Osteoblast (primary cell): ENCODE results near the gene FXR1. TPM values are rescaled to one million over a fixed set of nuclear protein-coding genes. Genes with fewer than 3 reads are reported as not detected.
A peak's percentile ranks its signal among the peaks of the same experiment; 100 is the strongest.

Experiments
- DNase-seq: peaks from one replicate; pipeline ENCODE4 v3.0.0; 2011; ENCODE audit warnings: low spot score, mixed read lengths; ENCODE audit not compliant: insufficient read length; ENCODE audit errors: missing footprints
- H2AFZ ChIP-seq: 2 replicates; pipeline ENCODE4 v1.6.0; 2011; ENCODE audit warnings: mild to moderate bottlenecking, low read length
- H3K27ac ChIP-seq: 2 replicates; pipeline ENCODE4 v1.5.1; 2011; ENCODE audit warnings: mild to moderate bottlenecking, low read depth, low read length, moderate library complexity
- H3K27me3 ChIP-seq: 2 replicates; pipeline ENCODE4 v1.6.0; 2012; ENCODE audit warnings: mild to moderate bottlenecking, control low read depth, inconsistent platforms, low read length, moderate library complexity; ENCODE audit not compliant: insufficient read depth
- H3K36me3 ChIP-seq: 2 replicates; pipeline ENCODE4 v1.5.1; 2011; ENCODE audit warnings: mild to moderate bottlenecking, low read length, control low read depth, moderate library complexity; ENCODE audit not compliant: insufficient read depth
- H3K4me1 ChIP-seq: 2 replicates; pipeline ENCODE4 v1.5.1; 2011; ENCODE audit warnings: mild to moderate bottlenecking, low read length, control low read depth, moderate library complexity; ENCODE audit not compliant: insufficient read depth
- H3K4me2 ChIP-seq: 2 replicates; pipeline ENCODE4 v1.6.0; 2011; ENCODE audit warnings: mild to moderate bottlenecking, low read length; ENCODE audit not compliant: insufficient read depth
- H3K4me3 ChIP-seq: fragments of 200-600 bp; sonication (generic); 3 replicates; pipeline ENCODE4 v1.5.1; 2012; ENCODE audit warnings: mild to moderate bottlenecking, low read length, inconsistent platforms; ENCODE audit not compliant: insufficient read depth
- H3K79me2 ChIP-seq: 2 replicates; pipeline ENCODE4 v1.6.0; 2012; ENCODE audit warnings: mild to moderate bottlenecking, low read length, control low read depth, inconsistent platforms; ENCODE audit not compliant: insufficient read depth
- H3K9me3 ChIP-seq: 2 replicates; pipeline ENCODE4 v1.5.1; 2011; ENCODE audit warnings: low read depth, low read length, control low read depth
- H4K20me1 ChIP-seq: 2 replicates; pipeline ENCODE4 v1.6.0; 2012; ENCODE audit warnings: mild to moderate bottlenecking, low read length, control low read depth; ENCODE audit not compliant: insufficient read depth
- total RNA-seq: library from RNA; depleted of rRNA; stranded (reverse); fragments of >200 nt; gene quantifications from 2 replicates; pipeline ENCODE4 v1.2.3, GENCODE V29; 2012
- TF ChIP-seq, protein P1 (sequence below): IDR thresholded peaks from 2 replicates; pipeline ENCODE4 v1.5.1; 2011; ENCODE audit warnings: mild to moderate bottlenecking, low read depth, low read length, moderate library complexity; ENCODE audit errors: extremely low read depth

Gene FXR1
- total RNA-seq, 1 donor = 110 TPM

GRCh38 chr3:181006541-181006940 is 94.1 kb downstream of the FXR1 start:
- Histone ChIP-seq H4K20me1 (no peaks in the 10 kb centered on the region), H3K4me3 (no peak overlapping the region), H3K4me2 (no peak overlapping the region), H3K9me3 (no peaks in the 10 kb centered on the region), H3K27ac (no peak overlapping the region), H3K27me3 (no peaks in the 10 kb centered on the region), H3K4me1 (no peaks in the 10 kb centered on the region), H3K79me2 (no peaks in the 10 kb centered on the region), H2AFZ (no peak overlapping the region), H3K36me3 (no peaks in the 10 kb centered on the region)
- DNase-seq = peak; percentile 6
- TF ChIP-seq, protein P1, sequence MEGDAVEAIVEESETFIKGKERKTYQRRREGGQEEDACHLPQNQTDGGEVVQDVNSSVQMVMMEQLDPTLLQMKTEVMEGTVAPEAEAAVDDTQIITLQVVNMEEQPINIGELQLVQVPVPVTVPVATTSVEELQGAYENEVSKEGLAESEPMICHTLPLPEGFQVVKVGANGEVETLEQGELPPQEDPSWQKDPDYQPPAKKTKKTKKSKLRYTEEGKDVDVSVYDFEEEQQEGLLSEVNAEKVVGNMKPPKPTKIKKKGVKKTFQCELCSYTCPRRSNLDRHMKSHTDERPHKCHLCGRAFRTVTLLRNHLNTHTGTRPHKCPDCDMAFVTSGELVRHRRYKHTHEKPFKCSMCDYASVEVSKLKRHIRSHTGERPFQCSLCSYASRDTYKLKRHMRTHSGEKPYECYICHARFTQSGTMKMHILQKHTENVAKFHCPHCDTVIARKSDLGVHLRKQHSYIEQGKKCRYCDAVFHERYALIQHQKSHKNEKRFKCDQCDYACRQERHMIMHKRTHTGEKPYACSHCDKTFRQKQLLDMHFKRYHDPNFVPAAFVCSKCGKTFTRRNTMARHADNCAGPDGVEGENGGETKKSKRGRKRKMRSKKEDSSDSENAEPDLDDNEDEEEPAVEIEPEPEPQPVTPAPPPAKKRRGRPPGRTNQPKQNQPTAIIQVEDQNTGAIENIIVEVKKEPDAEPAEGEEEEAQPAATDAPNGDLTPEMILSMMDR = no peak

DNA sequence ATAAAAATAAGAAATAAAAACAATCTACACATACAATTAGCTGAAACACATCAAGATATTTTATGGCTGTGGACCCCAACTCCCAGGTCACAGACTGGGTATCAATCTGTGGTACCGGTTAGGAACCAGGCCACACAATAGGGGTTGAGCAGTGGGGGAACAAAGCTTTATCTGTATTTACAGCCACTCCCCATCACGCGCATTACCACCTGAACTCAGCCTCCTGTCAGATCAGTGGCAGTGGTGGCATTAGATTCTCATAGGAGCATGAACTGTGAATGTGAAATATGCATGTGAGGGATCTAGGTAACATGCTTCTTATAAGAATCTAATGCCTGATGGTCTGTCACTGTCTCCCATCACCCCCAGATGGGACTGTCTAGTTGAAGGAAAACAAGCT is 94.8 kb downstream of the FXR1 start:
- Histone ChIP-seq H3K27me3 (no peaks in the 10 kb centered on the region), H3K4me1 (no peaks in the 10 kb centered on the region), H3K27ac (no peak overlapping the region), H2AFZ (no peak overlapping the region), H3K4me2 (no peak overlapping the region), H3K4me3 (no peak overlapping the region), H3K36me3 (no peaks in the 10 kb centered on the region), H3K9me3 (no peaks in the 10 kb centered on the region), H4K20me1 (no peaks in the 10 kb centered on the region), H3K79me2 (no peaks in the 10 kb centered on the region)
- no peak for DNase-seq
- TF ChIP-seq, protein P1 = no peak

DNA sequence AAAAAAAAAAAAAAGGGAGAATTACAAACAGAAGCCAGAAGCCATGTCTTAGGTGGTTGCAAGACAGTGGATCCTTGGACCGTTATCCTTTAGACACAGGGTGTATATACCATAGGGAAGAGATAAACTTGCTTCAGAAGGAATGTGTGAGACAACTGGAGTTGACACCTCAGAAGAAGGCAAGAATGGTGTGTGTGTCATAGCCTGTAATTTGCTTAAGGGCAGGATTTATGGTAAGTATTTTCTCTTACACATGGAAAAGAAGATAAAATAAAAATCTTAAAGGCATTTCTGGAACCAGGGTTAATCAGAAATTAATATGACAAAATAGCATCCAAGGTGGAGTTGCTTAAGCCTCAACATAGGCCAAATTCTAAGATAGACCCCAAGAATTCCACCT is 96.3 kb downstream of the FXR1 start:
- no peak for DNase-seq
- Histone ChIP-seq H3K4me1 (no peaks in the 10 kb centered on the region), H2AFZ (no peak overlapping the region), H3K36me3 (no peaks in the 10 kb centered on the region), H4K20me1 (no peaks in the 10 kb centered on the region), H3K9me3 (no peaks in the 10 kb centered on the region), H3K4me3 (no peak overlapping the region), H3K27me3 (no peaks in the 10 kb centered on the region), H3K79me2 (no peaks in the 10 kb centered on the region), H3K4me2 (no peak overlapping the region), H3K27ac (no peak overlapping the region)
- TF ChIP-seq, protein P1 = no peak

- no peak overlapping the region for H3K4me2 ChIP-seq
- no peak overlapping the region for H3K4me3 ChIP-seq
- no peaks in the 10 kb centered on the region for H3K4me1 ChIP-seq
- TF ChIP-seq, protein P1 = no peak
- DNase-seq = no peak
- H3K27ac ChIP-seq = no peak overlapping the region
- H3K9me3 ChIP-seq = no peaks in the 10 kb centered on the region
- no peaks in the 10 kb centered on the region for H3K36me3 ChIP-seq
- H2AFZ ChIP-seq = no peak overlapping the region
- no peaks in the 10 kb centered on the region for H3K27me3 ChIP-seq
- H3K79me2 ChIP-seq = no peaks in the 10 kb centered on the region
- H4K20me1 ChIP-seq = no peaks in the 10 kb centered on the region
Measured at GRCh38 chr3:181009225-181009624, 96.8 kb downstream of the FXR1 start.
